ENCODE data around the gene IKZF4. TPM values are rescaled to one million over a fixed set of nuclear protein-coding genes. Genes with fewer than 3 reads are reported as not detected.

The IKZF4 gene
- total RNA-seq, 6 experiments from 2014 or later, result 0.99 to 2.6 (median 2.3) TPM

DNA sequence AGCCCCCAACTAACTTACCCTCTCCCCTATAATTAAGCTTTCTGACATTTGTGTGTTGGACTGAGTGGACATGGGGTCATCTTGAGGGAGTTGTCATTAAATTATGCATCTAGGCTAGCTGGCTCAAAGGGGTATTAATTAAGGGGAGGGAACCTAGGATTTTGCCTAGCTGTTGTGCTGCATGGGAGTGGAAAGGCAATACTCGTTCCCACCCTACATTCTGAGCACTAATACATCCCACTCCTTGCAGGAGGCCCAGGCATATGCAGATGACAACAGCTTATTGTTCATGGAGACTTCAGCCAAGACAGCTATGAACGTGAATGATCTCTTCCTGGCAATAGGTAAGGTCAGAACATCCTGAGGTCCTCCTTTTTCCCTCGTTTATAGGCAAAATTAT is 29.7 kb upstream of the IKZF4 start:
- no peak overlapping the region for H3K27ac ChIP-seq
- TF ChIP-seq POLR2A (IDR thresholded peaks at IDR 0.05), result no peak
- TF ChIP-seq, protein P1, sequence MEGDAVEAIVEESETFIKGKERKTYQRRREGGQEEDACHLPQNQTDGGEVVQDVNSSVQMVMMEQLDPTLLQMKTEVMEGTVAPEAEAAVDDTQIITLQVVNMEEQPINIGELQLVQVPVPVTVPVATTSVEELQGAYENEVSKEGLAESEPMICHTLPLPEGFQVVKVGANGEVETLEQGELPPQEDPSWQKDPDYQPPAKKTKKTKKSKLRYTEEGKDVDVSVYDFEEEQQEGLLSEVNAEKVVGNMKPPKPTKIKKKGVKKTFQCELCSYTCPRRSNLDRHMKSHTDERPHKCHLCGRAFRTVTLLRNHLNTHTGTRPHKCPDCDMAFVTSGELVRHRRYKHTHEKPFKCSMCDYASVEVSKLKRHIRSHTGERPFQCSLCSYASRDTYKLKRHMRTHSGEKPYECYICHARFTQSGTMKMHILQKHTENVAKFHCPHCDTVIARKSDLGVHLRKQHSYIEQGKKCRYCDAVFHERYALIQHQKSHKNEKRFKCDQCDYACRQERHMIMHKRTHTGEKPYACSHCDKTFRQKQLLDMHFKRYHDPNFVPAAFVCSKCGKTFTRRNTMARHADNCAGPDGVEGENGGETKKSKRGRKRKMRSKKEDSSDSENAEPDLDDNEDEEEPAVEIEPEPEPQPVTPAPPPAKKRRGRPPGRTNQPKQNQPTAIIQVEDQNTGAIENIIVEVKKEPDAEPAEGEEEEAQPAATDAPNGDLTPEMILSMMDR (IDR thresholded peaks at IDR 0.05), result no peak
- H3K9me3 ChIP-seq, result no peaks in the 10 kb centered on the region
- H3K36me3 ChIP-seq, result peaks cover 0 to 77% (median 26%) of the 10 kb centered on the region in 4 donors
- intact Hi-C loops (cut with DNase I), result loop anchor here in 1 of 2 donors (10.0 kb wide), 1 partner anchor 54 kb away; the partner anchor contains the start of gene RPS26
- peaks cover 0 to 16% (median 4%) of the 10 kb centered on the region in 4 donors for H3K4me1 ChIP-seq
- DNase-seq, result no peak
- H3K27me3 ChIP-seq, result no peaks in the 10 kb centered on the region
- H3K4me3 ChIP-seq, result no peak overlapping the region
- 61% methylated on average over 2 of the region's 3 CpGs for WGBS (ENCODE audit: insufficient coverage, low coverage, low lambda C conversion rate, missing lambda C conversion rate)
- no peak for ATAC-seq

DNA sequence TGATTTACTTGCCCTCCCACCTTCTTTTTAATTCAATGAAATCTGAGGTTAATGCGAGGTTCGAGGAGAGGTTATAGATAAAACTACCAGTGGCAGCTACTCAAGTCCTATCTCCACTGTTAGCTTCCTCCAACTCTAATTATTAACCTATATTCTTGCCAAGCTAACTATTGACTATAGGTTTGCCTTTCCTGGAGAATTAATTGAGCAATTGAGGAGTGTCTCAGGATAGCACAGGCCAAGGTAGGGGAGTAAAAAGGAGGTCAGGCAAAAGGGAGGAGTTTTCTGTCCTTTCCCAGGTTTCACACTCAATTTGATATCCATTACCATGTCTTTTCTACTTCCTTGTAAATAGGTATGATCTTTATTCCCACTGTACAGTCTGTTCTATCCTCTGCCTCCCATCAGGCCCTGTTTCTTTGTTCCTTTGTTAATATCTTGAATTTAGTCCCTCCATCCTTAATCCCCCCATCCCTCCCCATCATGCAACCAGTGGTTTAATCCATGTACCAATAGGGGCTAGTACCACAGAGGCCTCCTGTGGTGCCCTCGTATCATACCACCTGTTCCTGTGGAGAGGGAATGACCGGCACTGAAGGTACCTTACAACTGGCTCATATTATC is 27.5 kb upstream of the IKZF4 start:
- intact Hi-C loops (cut with DNase I), result loop anchor here in 1 of 2 donors (10.0 kb wide), 1 partner anchor 51 kb away; the partner anchor contains the start of gene RPS26
- Histone ChIP-seq H3K27ac (no peak overlapping the region), H3K27me3 (no peaks in the 10 kb centered on the region), H3K4me3 (no peak overlapping the region), H3K9me3 (no peaks in the 10 kb centered on the region), H3K4me1 (peaks cover 0 to 23% (median 5%) of the 10 kb centered on the region in 4 donors), H3K36me3 (peaks cover 0 to 59% (median 26%) of the 10 kb centered on the region in 4 donors)
- DNase-seq (no peak), ATAC-seq (no peak)
- 71% methylated on average over 4 of the region's 4 CpGs for WGBS (ENCODE audit: insufficient coverage, low coverage, low lambda C conversion rate, missing lambda C conversion rate)
- TF ChIP-seq, protein P1 (IDR thresholded peaks at IDR 0.05), result no peak
- TF ChIP-seq POLR2A (IDR thresholded peaks at IDR 0.05), result no peak

DNA sequence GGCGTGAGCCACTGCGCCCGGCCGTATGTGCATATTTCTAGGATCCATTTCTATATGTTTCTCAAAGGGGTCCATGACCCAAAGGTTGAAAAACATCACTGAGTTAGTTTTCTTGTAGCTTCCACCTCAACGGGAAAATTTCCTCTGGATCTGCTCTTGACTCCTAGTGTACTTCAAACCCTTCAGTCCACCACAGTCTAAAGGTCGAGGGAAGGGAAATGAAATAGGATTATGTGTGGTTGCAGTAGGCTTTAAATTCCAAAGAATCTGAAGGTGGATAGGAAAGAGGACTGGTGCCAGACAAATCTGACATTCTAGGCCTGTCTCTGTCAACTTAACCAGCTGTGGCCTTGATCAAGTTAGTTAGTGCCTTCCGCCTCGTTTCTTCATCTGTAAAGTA is 25.5 kb upstream of the IKZF4 start:
- H3K9me3 ChIP-seq, result no peaks in the 10 kb centered on the region
- H3K4me3 ChIP-seq, result no peak overlapping the region
- H3K27me3 ChIP-seq, result no peaks in the 10 kb centered on the region
- peaks cover 0 to 32% (median 5%) of the 10 kb centered on the region in 4 donors for H3K4me1 ChIP-seq
- peaks cover 0 to 40% (median 21%) of the 10 kb centered on the region in 4 donors for H3K36me3 ChIP-seq
- 26% methylated on average over 7 of the region's 8 CpGs for WGBS (ENCODE audit: insufficient coverage, low coverage, low lambda C conversion rate, missing lambda C conversion rate)
- TF ChIP-seq, protein P1 (IDR thresholded peaks at IDR 0.05), result no peak
- no peak for TF ChIP-seq POLR2A (IDR thresholded peaks at IDR 0.05)
- H3K27ac ChIP-seq, result peak overlapping the region in 1 of 3 donors; percentile 87
- DNase-seq, result no peak
- no peak for ATAC-seq
- intact Hi-C loops (cut with DNase I), result loop anchor here (5.0 to 10.0 kb wide), 2 partner anchors 47 to 49 kb away; partner anchors contain the start of gene RPS26 (in 2 of the 2)

DNA sequence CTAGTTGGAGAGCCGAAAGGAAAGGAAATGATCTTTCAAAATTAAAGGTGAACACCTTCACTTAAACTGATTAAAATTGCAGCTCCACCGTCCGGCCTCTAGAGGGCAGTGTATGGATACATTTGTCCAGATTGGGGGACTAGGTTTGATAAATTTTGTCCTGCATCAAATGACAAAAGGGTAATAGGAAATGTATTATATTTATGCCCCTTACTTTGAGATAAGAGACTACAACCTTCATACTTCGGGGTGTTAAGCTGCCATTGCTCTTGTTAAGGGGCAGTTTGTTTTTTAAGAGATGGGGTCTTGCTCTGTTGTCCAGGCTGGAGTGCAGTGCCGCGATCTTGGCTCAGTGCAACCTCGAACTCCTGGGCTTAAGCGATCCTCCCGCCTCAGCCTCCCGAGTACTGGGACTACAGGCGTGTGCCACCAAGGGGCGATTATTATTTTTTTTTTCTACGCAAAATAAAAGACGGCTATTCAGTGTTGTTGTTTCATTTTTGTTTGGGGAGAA is 24.6 kb upstream of the IKZF4 start:
- Histone ChIP-seq H3K9me3 (no peaks in the 10 kb centered on the region), H3K4me1 (peaks cover 0 to 41% (median 9%) of the 10 kb centered on the region in 4 donors), H3K4me3 (peak overlapping the region; percentile 64 to 91 (median 70)), H3K36me3 (peaks cover 0 to 31% (median 14%) of the 10 kb centered on the region in 4 donors), H3K27ac (peak overlapping the region; percentile 49 to 87 (median 84)), H3K27me3 (no peaks in the 10 kb centered on the region)
- TF ChIP-seq, protein P1 (IDR thresholded peaks at IDR 0.05), result peak; percentile 82 to 86 (median 83)
- TF ChIP-seq POLR2A (IDR thresholded peaks at IDR 0.05), result no peak
- intact Hi-C loops (cut with DNase I), result loop anchor here (5.0 to 10.0 kb wide), 2 partner anchors 46 to 49 kb away; partner anchors contain the start of gene RPS26 (in 2 of the 2)
- DNase-seq, result peak in 2 of 3 donors; percentile 40 to 71
- peak; percentile 43 to 62 (median 54) for ATAC-seq
- WGBS (ENCODE audit: insufficient coverage, low coverage, low lambda C conversion rate, missing lambda C conversion rate), result 12% methylated on average over 14 of the region's 14 CpGs
